GDM1 (cell line): Measurements from ENCODE around the gene BANF2.

Experiments used
- DNase-seq: peaks from one replicate; lab custom pipeline; 2025; lab: John Stamatoyannopoulos, UW

BANF2 gene

DNA sequence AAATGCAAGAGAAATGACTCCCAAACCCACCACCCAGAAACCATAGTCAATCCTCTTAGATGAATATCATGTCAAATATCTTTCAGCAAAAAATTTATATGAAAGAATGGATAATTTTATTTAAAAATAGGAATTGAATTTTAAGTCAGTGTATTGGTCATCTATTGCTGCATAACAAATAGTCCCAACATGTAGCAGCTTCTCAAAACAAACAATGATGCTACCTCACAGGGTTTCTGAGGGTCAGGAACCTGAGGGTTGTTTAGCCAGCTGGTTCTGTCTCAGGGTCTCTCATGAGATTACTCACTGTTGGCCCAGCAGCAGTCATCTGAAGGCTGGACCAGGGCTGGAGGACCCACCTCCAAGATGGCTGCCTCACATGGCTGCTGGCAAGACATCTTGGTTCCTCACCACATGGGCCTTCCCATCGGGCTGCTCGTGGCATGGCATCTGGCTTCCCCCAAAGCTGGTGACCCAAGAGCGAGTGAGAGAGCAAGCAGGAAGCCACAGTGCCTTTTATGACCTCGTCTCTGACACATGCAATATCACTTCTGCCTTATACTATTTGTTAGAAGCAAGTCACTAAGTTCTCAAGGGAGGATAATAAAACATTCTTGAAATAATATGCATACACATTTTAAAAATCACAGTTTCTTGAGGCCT is 36.3 kb downstream of the BANF2 start:
- no peak for DNase-seq

DNA sequence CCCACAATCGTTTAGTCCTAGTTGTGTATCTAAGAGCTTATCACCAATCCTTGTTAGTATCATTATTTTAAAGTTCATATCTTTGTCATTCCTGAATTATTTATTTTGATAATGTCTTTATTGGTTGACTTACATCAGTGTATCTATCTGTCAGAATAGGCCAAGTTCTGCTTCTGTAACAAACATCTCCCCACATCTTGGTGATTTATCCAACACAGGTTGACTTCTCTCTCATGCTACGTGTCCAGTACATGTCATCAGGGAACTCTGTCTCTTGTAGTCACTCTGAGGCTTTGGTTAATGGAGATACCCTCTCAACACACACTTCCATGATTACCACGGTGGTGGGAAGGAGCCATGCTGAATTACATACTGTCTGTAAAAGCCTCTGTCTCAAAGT is 38.4 kb downstream of the BANF2 start:
- DNase-seq = no peak

DNA sequence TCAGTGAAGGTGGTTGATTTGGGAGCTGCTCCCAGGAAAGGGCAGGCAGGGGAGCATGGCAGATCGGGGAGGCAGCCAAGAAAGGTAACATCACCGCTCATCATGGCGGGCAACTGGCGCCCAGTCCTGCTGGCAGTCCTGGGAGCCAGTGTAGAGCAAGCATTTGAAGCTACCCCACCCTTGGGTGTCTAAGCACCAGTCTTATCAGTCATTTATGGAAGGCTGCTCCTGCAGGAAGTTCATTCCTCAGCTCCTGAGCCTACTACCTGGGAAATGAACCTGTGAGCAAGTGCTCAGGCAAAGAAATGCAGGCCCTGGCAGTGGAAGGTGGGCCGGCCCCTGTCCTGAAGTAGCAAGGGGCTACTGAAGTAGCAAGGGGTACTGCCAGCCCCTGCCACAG is 41.5 kb downstream of the BANF2 start:
- DNase-seq = no peak

DNA sequence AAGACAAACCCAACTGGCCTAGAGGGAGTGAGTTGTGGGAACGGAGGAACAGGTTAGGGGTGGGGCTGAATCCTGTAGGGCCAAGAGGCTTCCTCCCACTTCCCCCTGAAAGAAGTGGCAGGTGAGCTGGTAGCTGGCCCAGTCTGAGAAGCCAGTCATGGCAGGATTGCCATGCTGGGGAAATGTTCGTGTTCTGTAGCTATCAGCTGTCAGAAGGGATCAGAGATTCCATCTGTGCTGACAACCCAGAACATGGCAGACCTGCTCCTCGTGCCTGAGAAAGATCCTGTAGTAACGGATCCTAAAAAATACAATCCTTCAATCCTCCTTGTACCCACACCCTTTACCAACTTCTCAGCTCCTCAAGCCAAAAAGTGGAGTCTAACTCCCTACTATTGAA is 43.0 kb downstream of the BANF2 start:
- DNase-seq = no peak

DNA sequence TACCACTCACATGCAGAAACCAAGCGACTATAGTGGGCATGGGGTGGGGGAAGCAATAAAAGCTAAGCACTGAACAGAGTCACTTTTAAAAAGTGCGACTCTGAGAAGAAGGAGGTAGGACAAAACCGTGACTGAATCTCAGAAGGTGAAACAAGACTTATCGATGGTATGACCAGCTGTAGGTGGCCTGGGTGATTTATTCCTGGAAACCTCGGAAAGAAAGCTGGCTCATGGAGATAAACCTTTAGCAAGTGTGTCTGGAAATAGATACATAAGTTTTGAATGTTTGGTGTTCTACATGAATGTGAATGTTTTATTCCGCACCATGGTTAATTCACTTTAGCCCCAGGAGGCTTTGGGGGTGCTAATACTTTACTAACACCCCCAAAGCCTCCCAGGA is 43.9 kb downstream of the BANF2 start:
- no peak for DNase-seq

DNA sequence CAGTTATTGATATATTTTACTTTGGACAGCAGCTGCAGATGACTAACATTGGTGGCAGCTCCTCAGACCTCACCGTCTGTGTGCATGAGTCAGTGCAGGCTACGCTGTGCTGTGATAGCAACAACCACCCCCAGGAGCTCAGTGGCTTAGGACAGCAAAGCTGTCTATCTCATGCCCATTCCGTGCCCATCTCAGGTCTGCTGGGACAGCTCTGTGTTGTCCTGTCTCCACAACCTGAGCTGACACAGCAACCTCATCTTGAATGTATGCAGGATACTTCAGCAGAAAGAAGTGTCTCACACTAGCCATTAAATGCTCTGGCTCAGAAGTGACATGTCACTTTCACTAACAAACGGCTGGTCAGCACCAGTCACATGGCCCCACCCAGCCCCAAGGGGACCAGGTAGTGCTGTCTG is 47.7 kb downstream of the BANF2 start:
- DNase-seq = no peak

DNA sequence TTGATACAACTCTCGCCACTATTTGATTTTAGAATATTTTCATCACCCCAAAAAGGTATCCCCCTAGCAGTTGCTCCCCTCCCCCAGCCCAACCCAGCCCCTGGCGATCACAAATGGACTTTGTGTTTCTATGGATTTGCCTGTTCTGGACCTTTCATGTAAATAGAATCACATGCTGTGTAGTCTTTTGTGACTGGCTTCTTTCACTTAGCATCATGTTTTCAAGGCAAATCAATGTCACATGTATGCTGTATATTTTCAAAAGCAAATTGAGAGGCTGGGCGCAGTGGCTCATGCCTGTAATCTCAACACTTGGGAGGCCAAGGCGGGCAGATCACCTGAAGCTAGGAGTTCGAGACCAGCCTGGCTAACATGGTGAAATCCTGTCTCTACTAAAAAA is 48.5 kb downstream of the BANF2 start:
- no peak for DNase-seq

DNA sequence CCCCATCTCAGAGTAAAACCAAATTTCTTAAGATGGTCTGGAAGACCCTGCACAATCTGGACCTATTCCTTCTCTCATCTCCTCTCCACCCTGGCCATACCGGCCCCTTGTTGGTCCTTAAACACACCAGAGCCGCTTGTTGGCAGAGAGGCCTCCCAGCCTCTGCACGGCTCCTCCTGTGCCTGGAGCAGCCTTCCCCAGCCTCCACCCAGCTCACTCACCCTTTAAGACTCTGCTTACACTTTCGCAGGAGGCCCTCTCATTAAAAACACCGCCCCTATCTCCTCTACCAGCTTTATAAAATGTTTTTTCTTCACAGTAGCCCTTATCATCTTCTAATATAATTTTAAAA is 49.8 kb downstream of the BANF2 start:
- DNase-seq = no peak

DNA sequence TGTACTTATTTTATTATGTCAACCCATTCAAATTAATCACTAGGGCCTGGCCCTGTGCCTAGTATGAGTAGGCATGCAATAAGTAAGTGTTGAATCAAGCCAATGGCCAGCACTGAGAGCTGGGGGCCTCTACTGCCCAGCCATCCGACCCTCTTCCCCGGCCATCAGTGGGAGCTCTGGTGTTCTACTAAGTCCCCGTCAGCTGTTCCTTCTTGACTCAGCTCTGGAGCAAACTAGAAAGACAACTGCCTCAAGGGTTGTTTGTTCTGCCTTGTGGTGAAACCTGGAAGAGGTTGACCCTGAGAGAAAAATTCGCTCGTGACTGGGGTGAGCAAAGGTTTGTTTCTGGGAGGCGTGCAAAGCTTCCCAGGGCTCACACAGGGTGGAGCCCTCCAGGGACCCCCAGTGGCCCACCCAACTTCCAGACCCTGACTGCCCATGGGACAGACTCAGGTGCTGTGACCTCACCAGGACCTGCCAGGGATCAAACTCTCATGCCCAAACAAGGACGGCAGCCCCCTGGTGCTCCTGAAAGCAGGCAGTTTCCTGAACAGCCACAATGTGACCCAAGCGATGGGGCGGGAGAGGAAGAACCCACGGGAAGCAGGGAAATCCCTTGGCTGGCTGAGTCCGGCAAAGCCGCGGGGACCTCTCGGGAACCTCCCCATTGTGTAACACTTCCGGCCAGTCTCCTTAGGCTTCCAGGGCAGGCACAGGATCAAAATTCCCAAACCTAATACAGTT is 50.4 kb downstream of the BANF2 start:
- DNase-seq = no peak

DNA sequence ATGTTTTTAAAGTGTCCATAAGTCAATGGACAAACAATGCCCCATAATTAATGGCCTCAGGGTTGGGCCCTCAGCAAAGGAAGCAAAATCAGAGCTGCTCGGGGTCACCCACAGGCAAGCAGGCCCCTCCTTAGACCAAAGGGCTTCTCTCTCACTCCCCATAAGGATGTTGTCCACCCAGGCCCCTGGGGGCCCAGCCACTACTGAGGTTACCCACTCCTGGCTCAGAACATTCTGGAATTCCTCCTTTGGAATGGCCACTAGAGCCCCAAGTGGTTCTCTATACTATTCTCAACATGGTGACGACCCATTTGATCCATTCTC is 50.9 kb downstream of the BANF2 start:
- DNase-seq = no peak

DNA sequence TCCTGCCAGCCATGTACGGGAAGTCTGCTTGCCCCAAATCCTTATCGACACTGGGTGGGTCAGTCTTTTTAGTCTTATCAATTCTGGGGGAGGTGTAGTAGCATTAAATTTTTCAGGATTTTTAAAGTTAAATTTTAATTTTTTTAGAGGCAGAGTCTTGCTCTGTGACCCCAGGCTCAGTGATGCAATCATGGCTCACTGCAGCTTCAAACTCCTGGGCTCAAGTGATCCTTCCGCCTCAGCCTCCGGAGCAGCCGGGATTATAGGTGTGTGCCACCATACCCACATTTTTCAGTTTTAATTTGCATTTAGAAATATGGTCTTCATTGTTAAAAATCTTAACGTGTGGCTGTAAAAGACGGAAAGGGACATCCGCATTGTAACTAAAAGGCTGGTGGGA is 51.9 kb downstream of the BANF2 start:
- DNase-seq = no peak

DNA sequence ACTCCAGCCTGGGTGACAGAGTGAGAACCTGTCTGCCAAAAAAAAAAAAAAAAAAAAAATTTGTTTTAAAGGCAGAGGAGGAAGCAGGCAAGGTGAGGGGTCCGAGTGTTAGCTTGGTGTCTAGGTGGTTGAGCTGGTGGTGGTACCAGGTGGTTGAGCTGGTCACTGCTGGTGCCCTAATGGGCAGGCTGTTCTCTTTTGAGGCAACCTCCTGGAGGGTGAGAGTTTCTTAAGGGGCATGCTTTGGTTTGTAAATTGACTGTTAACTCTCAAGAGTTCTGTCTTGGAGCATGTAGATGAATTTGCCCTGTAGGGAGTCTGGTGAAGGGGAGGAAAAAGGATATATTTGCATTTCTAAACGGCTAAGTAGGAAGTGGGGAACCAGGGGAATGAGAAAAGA is 52.7 kb downstream of the BANF2 start:
- DNase-seq = no peak

DNA sequence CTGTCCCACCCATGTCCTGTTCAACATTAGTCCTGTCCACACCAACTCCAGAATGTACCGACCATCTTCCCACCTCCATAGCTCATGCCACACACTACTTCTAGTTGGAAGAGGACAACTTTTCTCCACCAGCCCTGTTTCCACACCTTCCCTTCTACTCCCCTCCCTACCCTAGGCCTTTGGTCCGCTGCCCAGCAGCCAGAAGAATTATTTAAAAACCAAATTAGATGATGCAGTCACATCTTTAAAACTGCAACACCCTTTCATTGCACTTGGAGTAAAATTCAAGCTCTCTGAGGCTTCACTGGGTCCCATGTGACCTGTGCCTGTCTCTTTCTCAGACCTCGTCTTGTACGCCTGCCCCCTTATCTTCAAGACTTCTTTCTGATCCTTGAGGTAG is 53.8 kb downstream of the BANF2 start:
- no peak for DNase-seq

DNA sequence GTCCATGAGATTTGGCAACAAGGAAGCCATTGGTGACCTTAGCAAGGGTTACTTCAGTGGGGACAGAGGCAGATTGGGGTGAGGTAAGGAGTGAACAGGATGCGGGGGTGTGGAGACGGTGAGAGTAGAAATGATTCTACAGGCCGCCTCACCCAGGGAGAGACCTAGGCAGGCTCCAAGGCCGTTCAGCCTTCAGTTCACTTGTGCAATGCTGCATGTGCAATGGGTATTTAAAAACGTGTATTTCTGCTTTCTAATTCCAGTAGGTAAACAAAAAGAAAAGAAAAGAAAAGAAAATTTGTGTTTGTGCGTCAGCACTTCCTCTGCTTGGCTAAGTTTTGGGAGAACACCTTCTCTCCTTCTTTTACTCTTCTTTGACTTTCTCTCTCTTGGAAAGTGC is 56.8 kb downstream of the BANF2 start:
- no peak for DNase-seq

DNA sequence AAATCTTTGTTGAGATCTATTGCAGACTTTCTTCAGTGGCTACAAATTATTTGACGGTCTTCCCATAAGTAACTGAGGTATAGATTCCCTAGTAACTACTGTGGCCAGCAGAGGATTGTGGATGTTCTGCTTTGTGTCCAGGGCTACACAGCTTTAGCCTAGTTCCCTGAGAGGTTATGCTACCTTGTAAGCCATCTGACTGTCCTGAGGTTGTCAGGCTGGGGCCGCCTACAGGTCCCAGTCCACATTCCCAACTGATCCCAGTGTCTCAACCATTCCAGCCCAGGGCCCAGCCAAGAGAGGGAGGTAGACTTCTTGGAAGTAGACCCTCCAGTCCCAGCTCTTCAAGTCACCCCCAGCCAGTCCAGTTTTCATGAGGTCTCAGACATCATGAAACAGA is 57.7 kb downstream of the BANF2 start:
- no peak for DNase-seq

DNA sequence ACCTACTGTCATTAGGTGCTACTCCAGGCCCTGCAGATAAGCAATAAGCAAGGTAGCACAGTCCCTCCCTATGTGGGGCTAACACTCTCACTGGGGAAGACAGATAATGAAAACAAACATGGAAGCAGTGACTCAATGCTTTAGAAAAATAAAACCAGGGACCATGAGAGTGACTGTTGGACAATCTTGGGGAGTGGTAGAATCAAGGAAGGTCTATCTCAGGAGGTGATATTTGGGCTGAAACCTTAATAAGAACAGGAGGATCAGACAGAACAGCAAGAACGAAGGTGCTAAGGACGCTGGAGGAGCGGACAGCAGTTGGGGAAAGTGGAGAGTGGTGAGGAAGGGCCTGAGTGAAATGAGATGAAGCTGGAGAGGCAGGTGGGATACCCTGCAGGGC is 58.2 kb downstream of the BANF2 start:
- DNase-seq = no peak

DNA sequence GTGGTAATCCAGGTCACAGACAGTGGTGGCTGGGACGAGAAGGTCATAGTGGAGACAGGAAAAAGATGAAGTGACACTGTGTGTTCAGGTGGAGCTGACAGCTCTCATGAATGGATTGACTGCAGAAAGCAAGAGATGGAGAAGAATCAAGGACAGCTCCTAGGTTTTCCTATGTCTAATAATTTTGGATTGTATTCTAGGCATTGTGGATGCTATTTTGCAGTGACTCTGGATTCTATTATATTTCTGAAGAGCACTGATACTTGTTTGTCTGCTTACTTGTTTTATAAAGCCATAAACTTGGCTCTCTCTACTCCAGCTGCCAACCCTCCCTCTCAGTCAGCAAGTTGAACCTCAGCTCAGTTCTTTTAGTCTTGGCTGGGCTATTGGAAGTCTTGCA is 58.7 kb downstream of the BANF2 start:
- DNase-seq = no peak

DNA sequence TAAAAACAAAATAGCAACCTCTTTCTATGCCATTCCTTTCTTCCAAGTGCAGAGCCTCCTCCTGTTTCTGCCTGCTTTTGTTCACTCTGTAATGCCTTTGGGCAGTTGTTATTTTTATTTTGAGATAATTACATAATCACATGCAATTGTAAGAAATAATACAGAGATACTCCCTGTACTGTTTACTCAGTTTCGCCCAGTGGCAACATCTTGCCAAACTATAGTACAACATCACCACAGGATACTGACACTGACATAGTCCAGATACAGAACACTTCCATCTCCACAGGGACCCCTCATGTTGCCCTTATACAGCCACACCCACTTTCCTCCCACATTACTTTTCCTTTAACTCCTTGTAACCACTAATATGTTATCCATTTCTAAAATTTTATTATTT is 59.7 kb downstream of the BANF2 start:
- DNase-seq = no peak

DNA sequence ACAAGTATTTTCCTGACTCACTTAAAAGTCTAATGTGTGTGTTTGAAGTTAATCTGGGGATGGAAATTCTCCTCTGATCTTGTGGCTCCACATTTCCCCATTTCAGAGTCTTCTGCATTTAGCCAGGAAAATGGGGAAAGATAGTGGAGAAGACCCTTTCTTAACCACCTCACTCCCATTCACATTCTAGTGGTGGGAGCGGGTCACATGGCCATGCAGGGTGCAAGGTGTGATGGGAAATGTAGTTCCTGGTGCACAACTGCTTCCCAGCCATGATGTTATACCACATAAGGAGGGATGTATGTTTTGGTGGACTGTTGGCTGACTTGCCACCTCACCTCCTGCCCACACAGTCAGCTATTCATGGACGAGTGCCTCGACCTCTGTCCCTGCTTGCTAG is 61.8 kb downstream of the BANF2 start:
- no peak for DNase-seq

DNA sequence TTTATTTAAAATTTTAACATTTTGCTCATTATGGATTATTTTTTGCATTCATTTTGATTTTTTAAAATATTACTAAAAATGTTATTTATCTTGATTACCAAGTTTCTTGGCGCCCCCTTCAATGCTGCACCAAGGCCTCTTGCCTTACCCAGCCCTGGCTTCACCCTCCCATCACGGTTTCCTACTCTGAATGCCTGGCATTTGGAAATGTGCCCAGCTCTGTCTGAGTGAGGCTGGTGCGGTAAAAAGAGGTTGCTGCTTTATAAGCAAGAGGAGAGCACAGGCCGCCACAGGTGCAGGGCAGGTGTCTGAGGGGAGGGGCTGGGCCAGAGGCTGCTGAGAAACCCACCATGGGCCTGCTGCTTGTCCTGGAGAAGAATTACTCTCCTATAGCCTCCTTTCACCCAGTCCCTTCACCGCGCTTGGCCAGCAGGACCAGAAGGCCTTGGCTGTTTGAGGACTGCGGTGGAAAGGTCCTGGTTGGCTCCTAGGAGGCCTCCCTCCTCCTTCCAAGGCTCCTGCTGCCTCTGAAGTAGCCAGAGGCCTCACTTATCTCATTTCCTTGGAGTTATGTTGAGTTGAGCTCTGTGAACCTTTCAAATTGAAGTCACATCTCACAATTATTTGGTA is 62.6 kb downstream of the BANF2 start:
- no peak for DNase-seq

DNA sequence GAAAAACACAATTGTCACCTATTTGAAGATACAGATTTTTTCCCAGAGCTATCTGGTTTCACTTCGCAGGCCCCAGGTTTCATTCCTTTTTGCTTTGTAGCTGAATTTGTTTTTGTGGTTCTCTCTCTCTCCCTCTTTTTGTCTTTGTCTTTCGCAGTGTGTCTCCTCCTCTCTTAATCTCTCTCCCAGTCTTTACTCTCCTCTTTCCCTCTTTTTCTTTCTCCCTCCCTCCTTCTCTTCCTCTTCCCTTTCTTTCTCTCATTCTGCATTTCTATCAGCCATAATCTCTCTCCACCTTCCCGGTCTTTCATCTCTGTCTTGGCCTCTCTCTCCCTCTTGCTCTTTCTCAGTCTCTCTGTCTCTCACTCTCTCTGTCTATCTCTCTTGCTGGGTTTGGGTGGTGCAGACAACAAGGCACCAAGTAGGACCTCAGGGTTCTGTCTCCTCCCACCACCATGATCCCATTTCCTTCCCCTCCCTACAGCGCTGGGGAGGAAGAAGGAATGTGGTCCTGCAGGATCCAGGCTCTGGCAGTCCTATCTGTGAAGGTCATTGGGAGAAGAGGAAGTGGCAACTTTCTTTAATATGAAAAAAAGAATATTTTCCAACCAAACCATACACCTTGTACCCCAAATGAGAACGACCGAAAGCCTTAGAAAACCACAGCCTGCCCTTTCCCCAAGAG is 63.2 kb downstream of the BANF2 start:
- no peak for DNase-seq

DNA sequence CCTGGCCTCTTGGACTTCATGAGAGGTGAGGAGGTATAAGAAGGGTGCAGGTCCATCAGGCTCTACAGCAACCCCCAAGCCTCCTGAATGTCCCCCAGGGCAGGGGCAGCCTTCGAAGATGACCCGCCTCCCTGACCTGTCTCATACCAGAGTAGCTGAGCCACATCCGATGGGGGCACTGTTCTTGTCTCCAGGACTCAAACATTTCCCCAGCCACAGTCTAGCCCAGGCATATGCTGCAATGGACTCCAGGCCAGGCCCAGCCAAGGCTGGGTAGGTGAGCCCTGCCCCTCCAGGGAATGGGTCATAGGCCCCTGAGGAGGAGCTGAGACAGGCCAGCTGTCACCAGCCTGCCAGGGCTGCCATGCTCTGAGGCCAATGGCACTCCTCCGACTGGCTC is 65.3 kb downstream of the BANF2 start:
- no peak for DNase-seq

DNA sequence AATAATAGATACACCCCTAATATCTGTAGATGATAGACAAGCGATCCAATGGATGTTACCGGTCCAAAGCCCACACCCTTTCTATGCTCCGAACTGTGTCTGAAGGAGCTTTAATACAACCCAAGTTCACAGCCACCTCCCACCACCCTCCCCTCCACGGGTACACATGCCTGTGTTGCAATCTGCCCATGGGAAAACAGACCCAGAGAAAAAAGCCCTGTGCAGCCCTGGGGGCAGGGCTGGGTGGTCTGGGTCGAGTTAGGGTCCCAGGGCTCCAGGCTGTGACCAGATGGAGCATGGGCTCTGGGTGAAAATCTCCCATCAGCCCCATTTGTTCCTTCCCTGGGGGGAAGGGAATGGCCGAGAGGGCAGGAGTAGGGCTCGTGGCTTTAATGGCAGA is 65.8 kb downstream of the BANF2 start:
- DNase-seq = no peak
